Astrocyte (in vitro differentiated cells and primary cell): Measurements from ENCODE around the gene ARHGAP25. TPM values are rescaled to one million over a fixed set of nuclear protein-coding genes. Genes with fewer than 3 reads are reported as not detected.

Experiments
- DNase-seq: peaks from one replicate; pipeline ENCODE4 v3.0.0-alpha.2; 2010; ENCODE audit warnings: low read depth
- FAIRE-seq: peaks from 2 replicates; lab custom pipeline; 2011; peaks lifted over from hg19 to GRCh38; lab: Jason Lieb, UNC
- H2AFZ ChIP-seq: 2 replicates; pipeline ENCODE4 v1.6.0; 2012; ENCODE audit warnings: low read depth, low read length, inconsistent platforms
- H3K27ac ChIP-seq: 2 replicates; pipeline ENCODE4 v1.5.1; 2011; ENCODE audit warnings: low read depth, low read length, inconsistent platforms
- H3K27me3 ChIP-seq: 2 replicates; pipeline ENCODE4 v1.6.0; 2011; ENCODE audit warnings: low read length, inconsistent platforms; ENCODE audit not compliant: insufficient read depth
- H3K36me3 ChIP-seq: 2 replicates; pipeline ENCODE4 v1.5.1; 2011; ENCODE audit warnings: low read length, inconsistent platforms; ENCODE audit not compliant: insufficient read depth
- H3K4me1 ChIP-seq: 2 replicates; pipeline ENCODE4 v1.5.1; 2011; ENCODE audit warnings: low read length, inconsistent platforms; ENCODE audit not compliant: insufficient read depth
- H3K4me2 ChIP-seq: 2 replicates; pipeline ENCODE4 v1.6.0; 2012; ENCODE audit warnings: low read length, inconsistent platforms
- H3K4me3 ChIP-seq: 2 replicates; pipeline ENCODE4 v1.5.1; 2011; ENCODE audit warnings: low read depth, mild to moderate bottlenecking, low read length, inconsistent platforms; ENCODE audit not compliant: insufficient read depth
- H3K79me2 ChIP-seq: 2 replicates; pipeline ENCODE4 v1.6.0; 2012; ENCODE audit warnings: mild to moderate bottlenecking, low read length, inconsistent platforms; ENCODE audit not compliant: insufficient read depth
- H3K9ac ChIP-seq: 2 replicates; pipeline ENCODE4 v1.6.0; 2012; ENCODE audit warnings: mild to moderate bottlenecking, low read length, inconsistent platforms
- H3K9me3 ChIP-seq: 2 replicates; pipeline ENCODE4 v1.5.1; 2012; ENCODE audit warnings: low read depth, mild to moderate bottlenecking, low read length, inconsistent platforms; ENCODE audit not compliant: insufficient read depth
- H4K20me1 ChIP-seq: 2 replicates; pipeline ENCODE4 v1.6.0; 2012; ENCODE audit warnings: low read length, inconsistent platforms; ENCODE audit not compliant: insufficient read depth
- H3K27ac Mint-ChIP-seq: one replicate; pipeline ENCODE4 v1.8.0; 2021; ENCODE audit warnings: mild to moderate bottlenecking, mixed read lengths; ENCODE audit not compliant: unreplicated experiment
- H3K27me3 Mint-ChIP-seq: one replicate; pipeline ENCODE4 v1.8.0; 2021; ENCODE audit warnings: low read depth, mixed read lengths; ENCODE audit not compliant: unreplicated experiment
- H3K36me3 Mint-ChIP-seq: one replicate; pipeline ENCODE4 v1.8.0; 2021; ENCODE audit warnings: low read depth, mixed read lengths; ENCODE audit not compliant: unreplicated experiment
- H3K4me1 Mint-ChIP-seq: one replicate; pipeline ENCODE4 v1.8.0; 2021; ENCODE audit warnings: low read depth, mixed read lengths; ENCODE audit not compliant: unreplicated experiment
- H3K4me3 Mint-ChIP-seq: one replicate; pipeline ENCODE4 v1.8.0; 2021; ENCODE audit warnings: mild to moderate bottlenecking, moderate library complexity, mixed read lengths; ENCODE audit not compliant: unreplicated experiment
- H3K9me3 Mint-ChIP-seq: one replicate; pipeline ENCODE4 v1.8.0; 2021; ENCODE audit warnings: mild to moderate bottlenecking, mixed read lengths; ENCODE audit not compliant: unreplicated experiment
- EZH2 ChIP-seq: IDR thresholded peaks from 2 replicates; pipeline ENCODE4 v1.6.1; 2012; ENCODE audit warnings: mild to moderate bottlenecking, low read length, inconsistent platforms; ENCODE audit not compliant: insufficient read depth
- total RNA-seq: library from RNA; stranded (reverse); gene quantifications from 2 replicates; pipeline ENCODE4 v1.2.1, GENCODE V29; 2021
- TF ChIP-seq, protein P1 (sequence below): IDR thresholded peaks from 2 replicates; pipeline ENCODE4 v1.5.1; 2011; ENCODE audit warnings: low read depth, mild to moderate bottlenecking, inconsistent platforms, low read length, moderate library complexity; ENCODE audit not compliant: insufficient read depth

The ARHGAP25 gene
- total RNA-seq, 1 donor from 2014 or later = 0.30 TPM

DNA sequence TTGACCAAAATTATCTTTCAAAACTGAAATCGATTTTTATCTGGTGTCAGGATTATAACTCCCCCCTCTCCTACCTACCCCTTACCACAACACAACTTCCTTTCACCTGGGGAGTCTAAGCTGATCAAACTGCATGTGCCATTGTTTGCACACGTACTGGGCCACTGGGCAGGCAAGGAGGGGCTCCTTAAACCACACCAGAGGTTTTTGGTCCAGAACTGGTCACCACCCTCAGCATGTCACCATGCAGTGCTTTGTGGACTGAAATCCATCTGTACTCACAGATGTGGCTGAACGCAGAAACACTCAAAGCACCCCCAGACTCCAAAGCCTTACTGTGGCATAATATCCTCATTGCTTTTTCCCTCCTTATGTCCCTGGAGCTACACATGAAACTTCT is 13.9 kb upstream of the ARHGAP25 start:
- DNase-seq (no peak), FAIRE-seq (no peak)
- no peak overlapping the region for H3K27ac ChIP-seq
- no peak overlapping the region for H3K9ac ChIP-seq
- no peaks in the 10 kb centered on the region for H4K20me1 ChIP-seq
- H3K27ac Mint-ChIP-seq = no peak overlapping the region
- peaks cover 18% of the 10 kb centered on the region for H3K27me3 Mint-ChIP-seq
- no peak overlapping the region for H3K4me3 ChIP-seq
- H3K79me2 ChIP-seq = no peaks in the 10 kb centered on the region
- no peak overlapping the region for H3K4me3 Mint-ChIP-seq
- H3K36me3 ChIP-seq = no peaks in the 10 kb centered on the region
- no peaks in the 10 kb centered on the region for H3K36me3 Mint-ChIP-seq
- H3K27me3 ChIP-seq = peaks cover 7% of the 10 kb centered on the region
- no peaks in the 10 kb centered on the region for H3K9me3 Mint-ChIP-seq
- no peak overlapping the region for H3K4me2 ChIP-seq
- TF ChIP-seq, protein P1, sequence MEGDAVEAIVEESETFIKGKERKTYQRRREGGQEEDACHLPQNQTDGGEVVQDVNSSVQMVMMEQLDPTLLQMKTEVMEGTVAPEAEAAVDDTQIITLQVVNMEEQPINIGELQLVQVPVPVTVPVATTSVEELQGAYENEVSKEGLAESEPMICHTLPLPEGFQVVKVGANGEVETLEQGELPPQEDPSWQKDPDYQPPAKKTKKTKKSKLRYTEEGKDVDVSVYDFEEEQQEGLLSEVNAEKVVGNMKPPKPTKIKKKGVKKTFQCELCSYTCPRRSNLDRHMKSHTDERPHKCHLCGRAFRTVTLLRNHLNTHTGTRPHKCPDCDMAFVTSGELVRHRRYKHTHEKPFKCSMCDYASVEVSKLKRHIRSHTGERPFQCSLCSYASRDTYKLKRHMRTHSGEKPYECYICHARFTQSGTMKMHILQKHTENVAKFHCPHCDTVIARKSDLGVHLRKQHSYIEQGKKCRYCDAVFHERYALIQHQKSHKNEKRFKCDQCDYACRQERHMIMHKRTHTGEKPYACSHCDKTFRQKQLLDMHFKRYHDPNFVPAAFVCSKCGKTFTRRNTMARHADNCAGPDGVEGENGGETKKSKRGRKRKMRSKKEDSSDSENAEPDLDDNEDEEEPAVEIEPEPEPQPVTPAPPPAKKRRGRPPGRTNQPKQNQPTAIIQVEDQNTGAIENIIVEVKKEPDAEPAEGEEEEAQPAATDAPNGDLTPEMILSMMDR = no peak
- no peak for TF ChIP-seq EZH2
- H3K9me3 ChIP-seq = no peaks in the 10 kb centered on the region
- peaks cover 2% of the 10 kb centered on the region for H3K4me1 Mint-ChIP-seq
- no peaks in the 10 kb centered on the region for H3K4me1 ChIP-seq
- H2AFZ ChIP-seq = no peak overlapping the region

DNA sequence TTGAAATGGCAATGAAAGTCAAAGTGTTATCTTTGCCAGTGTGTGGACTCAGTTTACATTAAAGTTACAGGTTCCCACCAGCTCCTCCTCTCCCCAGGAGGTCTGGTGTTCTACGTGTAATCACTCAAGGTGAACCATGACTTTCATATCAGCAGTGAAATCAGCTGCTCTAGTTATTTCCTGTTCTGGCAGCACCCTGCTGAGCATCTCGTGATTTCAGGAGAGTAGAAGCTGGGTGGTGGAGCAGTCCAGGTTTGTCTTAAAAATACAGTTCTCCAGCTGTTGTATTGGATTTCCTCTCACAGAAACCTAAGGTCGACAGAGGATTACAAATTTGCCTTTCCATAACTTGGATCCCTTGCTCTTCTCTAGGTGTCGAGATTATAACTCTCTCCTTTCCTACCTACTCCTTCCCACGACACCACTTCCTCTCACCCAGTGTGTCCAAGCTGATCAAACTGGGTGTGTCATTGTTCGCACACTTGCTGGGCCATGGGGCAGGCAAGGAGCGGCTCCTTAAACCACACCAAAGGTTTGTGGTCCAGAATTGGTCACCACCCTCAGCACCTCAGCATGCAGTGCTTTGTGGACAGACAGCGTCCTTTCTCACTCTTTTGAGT is 13.0 kb upstream of the ARHGAP25 start:
- Histone ChIP-seq H3K4me2 (peak overlapping the region; percentile 8), H3K9me3 (no peaks in the 10 kb centered on the region), H3K4me1 (peaks cover 5% of the 10 kb centered on the region), H3K4me3 (no peak overlapping the region), H3K27me3 (peaks cover 7% of the 10 kb centered on the region), H3K9ac (no peak overlapping the region), H3K27ac (no peak overlapping the region), H3K36me3 (no peaks in the 10 kb centered on the region), H2AFZ (no peak overlapping the region), H4K20me1 (no peaks in the 10 kb centered on the region), H3K79me2 (no peaks in the 10 kb centered on the region)
- Mint-ChIP-seq H3K36me3 (no peaks in the 10 kb centered on the region), H3K4me1 (peaks cover 5% of the 10 kb centered on the region), H3K27ac (no peak overlapping the region), H3K27me3 (peaks cover 12% of the 10 kb centered on the region), H3K9me3 (peaks cover 3% of the 10 kb centered on the region), H3K4me3 (no peak overlapping the region)
- DNase-seq (peak; percentile 6), FAIRE-seq (no peak)
- TF ChIP-seq, protein P1 = no peak
- TF ChIP-seq EZH2 = no peak

DNA sequence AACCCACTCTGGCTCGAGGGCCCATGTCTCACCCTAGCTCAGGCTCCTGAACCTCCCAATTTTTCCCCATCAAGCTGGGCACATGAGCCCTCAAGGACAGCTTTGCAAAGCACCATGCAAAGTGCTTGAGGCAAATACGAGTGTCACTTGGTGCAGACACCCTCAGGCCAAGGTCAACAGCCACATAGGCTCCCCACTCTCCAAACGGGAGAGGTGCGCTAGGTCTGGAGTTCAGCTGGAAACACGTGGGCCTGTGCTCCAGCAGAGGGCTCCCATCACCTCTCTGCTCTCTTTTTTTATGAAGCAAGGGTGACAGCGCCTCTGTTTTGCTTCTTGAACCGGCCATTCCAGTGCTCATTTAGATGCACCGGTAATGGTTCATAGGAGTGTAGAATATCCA is 11.9 kb upstream of the ARHGAP25 start:
- Mint-ChIP-seq H3K4me1 (peaks cover 11% of the 10 kb centered on the region), H3K27me3 (peaks cover 12% of the 10 kb centered on the region), H3K36me3 (no peaks in the 10 kb centered on the region), H3K9me3 (peaks cover 3% of the 10 kb centered on the region), H3K4me3 (no peak overlapping the region), H3K27ac (no peak overlapping the region)
- H3K27ac ChIP-seq = no peak overlapping the region
- H4K20me1 ChIP-seq = no peaks in the 10 kb centered on the region
- H3K36me3 ChIP-seq = no peaks in the 10 kb centered on the region
- H3K9me3 ChIP-seq = no peaks in the 10 kb centered on the region
- no peaks in the 10 kb centered on the region for H3K79me2 ChIP-seq
- H2AFZ ChIP-seq = no peak overlapping the region
- H3K27me3 ChIP-seq = peaks cover 7% of the 10 kb centered on the region
- DNase-seq = no peak
- no peak for FAIRE-seq
- no peak overlapping the region for H3K4me3 ChIP-seq
- no peak overlapping the region for H3K4me2 ChIP-seq
- TF ChIP-seq EZH2 = no peak
- TF ChIP-seq, protein P1 = no peak
- peaks cover 17% of the 10 kb centered on the region for H3K4me1 ChIP-seq
- no peak overlapping the region for H3K9ac ChIP-seq
